VCaP (cell line): ENCODE data around the gene ADCY10.

Experiments used
- H3K27ac ChIP-seq: fragments of 450-650 bp; 2 replicates; pipeline ENCODE4 v1.5.1; 2017
- CTCF ChIP-seq: fragments of 450-650 bp; conservative IDR thresholded peaks from 2 replicates; pipeline ENCODE4 v1.5.1; 2017; ENCODE audit warnings: mild to moderate bottlenecking, moderate library complexity

The ADCY10 gene

DNA sequence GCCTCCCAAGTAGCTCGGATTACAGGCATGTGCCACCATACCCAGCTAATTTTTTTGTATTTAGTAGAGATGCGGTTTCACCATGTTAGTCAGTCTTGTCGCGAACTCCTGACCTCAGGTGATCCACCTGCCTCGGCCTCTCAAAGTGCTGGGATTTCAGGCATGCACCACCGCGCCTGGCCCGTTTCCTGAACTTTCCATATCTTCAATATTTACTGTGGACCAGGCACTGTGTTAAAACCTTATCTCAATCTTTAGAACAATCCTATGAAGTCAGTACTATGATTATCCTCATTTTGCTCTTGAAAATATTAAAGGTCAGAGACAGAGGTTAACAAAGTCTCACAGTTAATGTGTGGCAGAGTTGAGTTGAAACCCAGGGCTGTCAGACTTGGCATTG, 1.6 kb upstream of the ADCY10 start:
- H3K27ac ChIP-seq: no peak overlapping the region
- no peak for TF ChIP-seq CTCF

GRCh38 chr1:167912294-167912693, 1.6 kb downstream of the ADCY10 start:
- TF ChIP-seq CTCF: no peak
- H3K27ac ChIP-seq: peak overlapping the region; percentile 72

DNA sequence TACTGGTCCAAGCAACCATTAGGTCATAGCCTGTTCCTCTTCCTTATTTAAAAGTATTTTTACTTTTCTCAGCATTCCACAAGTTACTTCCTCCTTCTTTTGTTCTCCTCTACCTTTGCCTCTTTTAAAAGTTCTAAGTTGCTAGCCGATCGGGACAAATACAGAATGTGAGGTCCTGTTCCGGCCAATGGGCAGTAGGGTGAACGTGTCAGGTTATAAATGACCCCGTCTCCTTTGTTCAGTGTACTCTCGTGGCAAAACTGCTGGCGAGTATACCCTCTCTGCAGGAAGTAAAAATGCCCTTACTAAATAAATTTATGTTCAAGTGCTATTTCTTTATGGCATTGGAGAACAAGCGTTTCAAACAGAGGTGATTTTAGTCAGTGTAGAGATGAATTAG, 2.5 kb downstream of the ADCY10 start:
- TF ChIP-seq CTCF: no peak
- peak overlapping the region; percentile 72 for H3K27ac ChIP-seq

- peak overlapping the region; percentile 72 for H3K27ac ChIP-seq
- TF ChIP-seq CTCF: no peak
Observed at GRCh38 chr1:167910530-167910929, 3.4 kb downstream of the ADCY10 start.

GRCh38 chr1:167909691-167910180, 4.2 kb downstream of the ADCY10 start:
- TF ChIP-seq CTCF: no peak
- peak overlapping the region; percentile 72 for H3K27ac ChIP-seq

GRCh38 chr1:167905671-167906070, 8.3 kb downstream of the ADCY10 start:
- H3K27ac ChIP-seq: no peak overlapping the region
- no peak for TF ChIP-seq CTCF

DNA sequence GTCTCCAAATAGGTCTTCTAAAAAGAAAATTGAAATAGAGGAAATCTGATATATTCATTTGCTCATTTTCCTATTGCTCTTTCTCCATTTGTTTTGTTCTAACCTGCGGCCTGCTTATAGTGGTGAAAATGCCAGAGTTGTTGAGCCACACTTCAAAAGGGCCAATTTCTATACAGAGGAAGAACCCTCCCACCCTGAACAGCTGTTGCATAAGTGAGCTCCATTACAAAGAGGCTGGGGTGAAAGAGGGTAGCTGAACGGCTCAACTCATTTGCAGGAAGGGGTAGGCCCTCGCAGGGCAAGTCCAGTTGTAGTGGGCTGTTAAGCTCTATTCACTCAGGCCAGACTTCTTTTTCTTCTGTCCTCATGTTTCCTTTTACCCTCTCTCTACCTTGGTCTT, 8.8 kb downstream of the ADCY10 start:
- no peak overlapping the region for H3K27ac ChIP-seq
- TF ChIP-seq CTCF: no peak

DNA sequence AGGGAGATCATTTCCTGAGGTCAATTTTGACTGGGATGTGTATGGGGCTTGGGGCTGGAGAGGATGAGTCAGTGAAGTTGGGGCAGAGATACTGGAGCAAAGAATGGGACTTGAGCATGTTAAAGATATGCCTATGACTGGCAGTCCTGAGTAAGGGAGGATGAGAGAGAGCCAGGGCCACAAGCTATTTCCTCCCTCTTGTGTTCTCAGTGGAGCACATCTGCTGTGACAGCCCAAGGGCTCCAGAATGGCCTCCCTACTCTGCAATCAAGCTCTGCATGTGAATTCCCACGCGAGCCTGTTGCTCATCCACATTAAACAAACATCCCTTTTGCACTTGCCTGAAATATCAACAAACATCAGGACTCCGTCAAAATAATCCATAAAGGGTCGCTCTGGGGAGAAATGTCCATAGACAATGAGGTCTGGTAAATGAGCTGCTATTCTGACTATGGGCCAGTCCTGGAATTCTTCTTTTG, 9.2 kb downstream of the ADCY10 start:
- TF ChIP-seq CTCF: no peak
- no peak overlapping the region for H3K27ac ChIP-seq
